Glomerular visceral epithelial cell (primary cell): ENCODE results near the gene FMNL2.

Experiments used
- DNase-seq: peaks from one replicate; pipeline ENCODE4 v3.0.0-alpha.2; 2016; ENCODE audit errors: extremely low spot score

Gene FMNL2

GRCh38 chr2:152646264-152646663, 311.3 kb downstream of the FMNL2 start:
- no peak for DNase-seq

- peak; percentile 69 for DNase-seq
These were observed 311.8 kb downstream of the FMNL2 start for GRCh38 chr2:152646775-152647174.

- DNase-seq: no peak
These were observed 312.6 kb downstream of the FMNL2 start for GRCh38 chr2:152647552-152647951.

- no peak for DNase-seq
These were observed 313.4 kb downstream of the FMNL2 start for GRCh38 chr2:152648336-152648735.

GRCh38 chr2:152649997-152650396, 315.0 kb downstream of the FMNL2 start:
- DNase-seq: no peak

- DNase-seq: no peak
These were observed 315.9 kb downstream of the FMNL2 start for GRCh38 chr2:152650768-152651371.

- DNase-seq: no peak
These were observed 316.9 kb downstream of the FMNL2 start for GRCh38 chr2:152651834-152652233.

- no peak for DNase-seq
These were observed 320.9 kb downstream of the FMNL2 start for GRCh38 chr2:152655880-152656279.

GRCh38 chr2:152657043-152657442, 322.1 kb downstream of the FMNL2 start:
- no peak for DNase-seq

- DNase-seq: no peak
These were observed 323.2 kb downstream of the FMNL2 start for GRCh38 chr2:152658221-152658620.

- no peak for DNase-seq
These were observed 326.1 kb downstream of the FMNL2 start for GRCh38 chr2:152661076-152661475.

- no peak for DNase-seq
These were observed 329.8 kb downstream of the FMNL2 start for GRCh38 chr2:152664725-152665124.

- DNase-seq: no peak
These were observed 339.4 kb downstream of the FMNL2 start for GRCh38 chr2:152674334-152674733.

- DNase-seq: no peak
These were observed 341.5 kb downstream of the FMNL2 start for GRCh38 chr2:152676461-152676860.

GRCh38 chr2:152678808-152679207, 343.8 kb downstream of the FMNL2 start:
- DNase-seq: no peak

- DNase-seq: no peak
These were observed 347.7 kb downstream of the FMNL2 start for GRCh38 chr2:152682663-152683062.

- DNase-seq: no peak
These were observed 348.4 kb downstream of the FMNL2 start for GRCh38 chr2:152683400-152683799.

- no peak for DNase-seq
These were observed 351.3 kb downstream of the FMNL2 start for GRCh38 chr2:152686321-152686720.

- no peak for DNase-seq
These were observed 358.1 kb downstream of the FMNL2 start for GRCh38 chr2:152693033-152693432.

- peak; percentile 83 for DNase-seq
These were observed 359.2 kb downstream of the FMNL2 start for GRCh38 chr2:152694161-152694661.

- no peak for DNase-seq
These were observed 360.8 kb downstream of the FMNL2 start for GRCh38 chr2:152695763-152696162.

GRCh38 chr2:152696476-152696875, 361.5 kb downstream of the FMNL2 start:
- DNase-seq: no peak
